ENCODE data around the gene MLIP. TPM values are rescaled to one million over a fixed set of nuclear protein-coding genes. Genes with fewer than 3 reads are reported as not detected.

MLIP gene
- total RNA-seq, 2 experiments from 2014 or later = not detected

GRCh38 chr6:54102238-54102637 is 9.0 kb upstream of the MLIP start:
- Mint-ChIP-seq H3K27ac (no peak overlapping the region), H3K4me1 (ENCODE audit: low read depth) (no peaks in the 10 kb centered on the region), H3K27me3 (no peaks in the 10 kb centered on the region), H3K4me3 (no peak overlapping the region), H3K9me3 (peaks cover 3% of the 10 kb centered on the region), H3K36me3 (ENCODE audit: low read depth) (no peaks in the 10 kb centered on the region)
- ChIA-PET CTCF (no interaction called here), POLR2A (no interaction called here)
- intact Hi-C loops (cut with micrococcal nuclease) = no loop called here
- ATAC-seq = no peak
- TF ChIP-seq CTCF (IDR thresholded peaks at IDR 0.05) = no peak
- DNase-seq = no peak

GRCh38 chr6:54103497-54103896 is 7.7 kb upstream of the MLIP start:
- Mint-ChIP-seq H3K36me3 (ENCODE audit: low read depth) (no peaks in the 10 kb centered on the region), H3K27me3 (no peaks in the 10 kb centered on the region), H3K4me1 (ENCODE audit: low read depth) (no peaks in the 10 kb centered on the region), H3K4me3 (no peak overlapping the region), H3K27ac (no peak overlapping the region), H3K9me3 (no peaks in the 10 kb centered on the region)
- intact Hi-C loops (cut with micrococcal nuclease) = no loop called here
- TF ChIP-seq CTCF (IDR thresholded peaks at IDR 0.05) = no peak
- DNase-seq (no peak), ATAC-seq (no peak)
- ChIA-PET CTCF (no interaction called here), POLR2A (interaction anchor here (0.6 kb wide), 1 partner anchor 1575 kb away, joined by 3 read pairs; no protein-coding TSS in a partner anchor)

GRCh38 chr6:54106727-54107126 is 4.5 kb upstream of the MLIP start:
- Mint-ChIP-seq H3K27me3 (no peaks in the 10 kb centered on the region), H3K4me3 (no peak overlapping the region), H3K4me1 (ENCODE audit: low read depth) (no peaks in the 10 kb centered on the region), H3K36me3 (ENCODE audit: low read depth) (no peaks in the 10 kb centered on the region), H3K27ac (no peak overlapping the region), H3K9me3 (no peaks in the 10 kb centered on the region)
- no peak for TF ChIP-seq CTCF (IDR thresholded peaks at IDR 0.05)
- no peak for DNase-seq
- no peak for ATAC-seq
- ChIA-PET POLR2A (no interaction called here), CTCF (no interaction called here)
- intact Hi-C loops (cut with micrococcal nuclease) = no loop called here

GRCh38 chr6:54107470-54108090 is 3.7 kb upstream of the MLIP start:
- CTCF ChIA-PET = no interaction called here
- Mint-ChIP-seq H3K4me1 (ENCODE audit: low read depth) (no peaks in the 10 kb centered on the region), H3K27ac (no peak overlapping the region), H3K36me3 (ENCODE audit: low read depth) (no peaks in the 10 kb centered on the region), H3K27me3 (no peaks in the 10 kb centered on the region), H3K4me3 (no peak overlapping the region), H3K9me3 (no peaks in the 10 kb centered on the region)
- TF ChIP-seq CTCF (IDR thresholded peaks at IDR 0.05) = no peak
- intact Hi-C loops (cut with micrococcal nuclease) = no loop called here
- POLR2A ChIA-PET = no interaction called here
- DNase-seq (no peak), ATAC-seq (no peak)

- Mint-ChIP-seq H3K9me3 (no peaks in the 10 kb centered on the region), H3K36me3 (ENCODE audit: low read depth) (no peaks in the 10 kb centered on the region), H3K27ac (no peak overlapping the region), H3K27me3 (no peaks in the 10 kb centered on the region), H3K4me3 (no peak overlapping the region), H3K4me1 (ENCODE audit: low read depth) (no peaks in the 10 kb centered on the region)
- ATAC-seq = no peak
- intact Hi-C loops (cut with micrococcal nuclease) = no loop called here
- POLR2A ChIA-PET = no interaction called here
- CTCF ChIA-PET = interaction anchor here (0.6 kb wide), 1 partner anchor 55 kb away, joined by 3 read pairs; no protein-coding TSS in a partner anchor
- TF ChIP-seq CTCF (IDR thresholded peaks at IDR 0.05) = no peak
- no peak for DNase-seq
Measured at GRCh38 chr6:54108271-54108670, 3.0 kb upstream of the MLIP start.

Data from activated CD8-positive, alpha-beta T cell treated with anti-CD3 and anti-CD28 coated beads for 36 hours (primary cell).